ENCODE measurements around the gene FAM3C. TPM values are rescaled to one million over a fixed set of nuclear protein-coding genes. Genes with fewer than 3 reads are reported as not detected.

Gene FAM3C
- total and polyA plus RNA-seq, 2 of the 8 experiments (the other 6 are each of a cell fraction or from before 2014, with no cell fraction given), result 27.0 to 77.7 TPM

GRCh38 chr7:121440857-121441503 lies 44.9 kb upstream of the FAM3C start:
- ChIA-PET POLR2A (ENCODE audit: partially characterized antibody) (interaction anchor here (1.2 kb wide), 1 partner anchor 11 kb away, joined by 3 read pairs; no protein-coding TSS in a partner anchor), CTCF (ENCODE audit: partially characterized antibody) (no interaction called here)
- DNase-seq (ENCODE audit: low read depth in 1 of 2, low spot score in 2 of 2), result no peak
- H2BK12ac ChIP-seq (ENCODE audit: low read depth, low read length), result peak overlapping the region; percentile 68; the same call in 1 of the 2 replicates
- H2BK5ac ChIP-seq (ENCODE audit: low read depth, low read length), result no peak overlapping the region
- H3K4me2 ChIP-seq (ENCODE audit: insufficient read depth in 1 of 2, low read depth in 2 of 2, low read length in 2 of 2), result no peak overlapping the region
- H2BK120ac ChIP-seq (replicated peaks; ENCODE audit: low read depth, low read length), result no peak overlapping the region
- H3K14ac ChIP-seq (ENCODE audit: insufficient read length), result no peak overlapping the region
- H3K23ac ChIP-seq (ENCODE audit: insufficient read length), result no peak overlapping the region
- peak overlapping the region; percentile 0; the same call in 1 of the 2 replicates for H2AFZ ChIP-seq (ENCODE audit: low read length)
- FAIRE-seq, result no peak
- no peak overlapping the region for H2BK20ac ChIP-seq (ENCODE audit: low read length)
- no peaks in the 10 kb centered on the region for H3K36me3 ChIP-seq (ENCODE audit: control insufficient read depth in 2 of 4, insufficient read depth in 4 of 4, low read length in 3 of 4)
- H4K8ac ChIP-seq (ENCODE audit: extremely low read depth, insufficient read depth, low read length), result peak overlapping the region; percentile 79
- no peak overlapping the region for H3K9ac ChIP-seq (replicated peaks in 1 of 4; ENCODE audit: extremely low read depth in 1 of 4, low read depth in 3 of 4, low read length in 3 of 4)
- no peak overlapping the region for H2BK15ac ChIP-seq (ENCODE audit: low read length)
- H2AK5ac ChIP-seq (ENCODE audit: low read depth, low read length), result no peak overlapping the region
- no peak overlapping the region for H3K56ac ChIP-seq (replicated peaks; ENCODE audit: insufficient read length, low read depth, low read length)
- H3K9me3 ChIP-seq (ENCODE audit: insufficient read depth in 2 of 2, low read depth in 1 of 2, low read length in 1 of 2), result no peaks in the 10 kb centered on the region
- no peak overlapping the region for H4K91ac ChIP-seq (replicated peaks; ENCODE audit: insufficient read length, low read length)
- WGBS, 2 experiments (ENCODE audit: extremely low coverage in 1 of 2, insufficient coverage in 1 of 2, insufficient read length in 1 of 2, insufficient replicate concordance in 2 of 2, low coverage in 1 of 2, low lambda C conversion rate in 2 of 2, missing lambda C conversion rate in 1 of 2), result 89% methylated on average over 18 of the region's 18 CpGs; no CpG with 5 or more reads in 1 of the 2 experiments
- H3K23me2 ChIP-seq (ENCODE audit: low read depth, low read length), result no peaks in the 10 kb centered on the region
- no peak overlapping the region for H3K27ac ChIP-seq (ENCODE audit: low read depth, low read length)
- no peak overlapping the region for H3K4me3 ChIP-seq (ENCODE audit: extremely low read depth in 1 of 4, insufficient read depth in 2 of 4, low read depth in 3 of 4, low read length in 4 of 4)
- H4K20me1 ChIP-seq (replicated peaks in 1 of 2; ENCODE audit: control insufficient read depth in 1 of 2, insufficient read depth in 2 of 2, low read length in 2 of 2), result no peaks in the 10 kb centered on the region
- H3K27me3 ChIP-seq (replicated peaks in 1 of 4; ENCODE audit: control insufficient read depth in 3 of 4, extremely low read depth in 1 of 4, insufficient read depth in 3 of 4, low read length in 3 of 4), result no peaks in the 10 kb centered on the region
- no peak overlapping the region for H3K18ac ChIP-seq (ENCODE audit: extremely low read depth, low read length)
- H3K4ac ChIP-seq (replicated peaks; ENCODE audit: insufficient read length, low read depth, low read length), result no peak overlapping the region
- H3K4me1 ChIP-seq (replicated peaks in 1 of 4; ENCODE audit: control insufficient read depth in 3 of 4, insufficient read depth in 4 of 4, low read length in 3 of 4), result peaks cover 0 to 4% (median 2%) of the 10 kb centered on the region in 4 experiments; a peak in 4 of 7 replicates
- no peaks in the 10 kb centered on the region for H3K79me2 ChIP-seq (ENCODE audit: control insufficient read depth in 1 of 2, insufficient read depth in 2 of 2, low read length in 2 of 2)
- no peaks in the 10 kb centered on the region for H3K79me1 ChIP-seq (ENCODE audit: low read depth, low read length)
- H4K5ac ChIP-seq (ENCODE audit: insufficient read length, low read depth, low read length), result no peak overlapping the region
- no peak for TF ChIP-seq EZH2 (IDR thresholded peaks at IDR 0.05; ENCODE audit: low read depth, low read length, severe bottlenecking)
- TF ChIP-seq FOSL1 (IDR thresholded peaks at IDR 0.05; ENCODE audit: insufficient read depth, low read depth, low read length), result no peak
- no peak for TF ChIP-seq E2F6 (IDR thresholded peaks at IDR 0.05)
- TF ChIP-seq HDAC2 (IDR thresholded peaks at IDR 0.05; ENCODE audit: borderline replicate concordance in 1 of 2, low read depth in 2 of 2, low read length in 2 of 2), result no peak
- TF ChIP-seq GABPA (IDR thresholded peaks at IDR 0.05; ENCODE audit: borderline replicate concordance, insufficient read depth, low read length), result no peak
- TF ChIP-seq SP1 (IDR thresholded peaks at IDR 0.05; ENCODE audit: low read depth, low read length), result no peak
- no peak for TF ChIP-seq KDM4A (IDR thresholded peaks at IDR 0.05; ENCODE audit: low read depth, low read length, severe bottlenecking)
- no peak for TF ChIP-seq ATF2 (IDR thresholded peaks at IDR 0.05; ENCODE audit: low read length)
- TF ChIP-seq MAFK (IDR thresholded peaks at IDR 0.05; ENCODE audit: low read depth, low read length), result no peak
- TF ChIP-seq BCL11A (IDR thresholded peaks at IDR 0.05; ENCODE audit: low read depth in 2 of 2, low read length in 2 of 2), result no peak
